Activated CD4-positive, alpha-beta T cell treated with anti-CD3 and anti-CD28 coated beads, Interleukin-2, Interleukin-6, amounts not matched to agents 100 ng/mL and 50 ng/mL, durations not matched to agents 16 hours and 8 hours (primary cell): ENCODE results near the gene CFB.
"Not testable (repeated sequence)": the region's sequence is repeated elsewhere in the genome, so short reads cannot be mapped to it uniquely, and the experiment has no call there.

Experiments
- DNase-seq: peaks from one replicate; pipeline ENCODE4 v3.0.0-alpha.2; 2020

CFB gene

GRCh38 chr6:31971993-31972708 lies 26.3 kb downstream of the CFB start, which contains the start of gene DXO:
TSS of gene DXO (minus strand) at chr6:31972138. CDS start at chr6:31971675, 463 bp downstream.
- peak; percentile 98 for DNase-seq

- DNase-seq = peak; percentile 35
These were observed 26.9 kb downstream of the CFB start for GRCh38 chr6:31972709-31973350.

GRCh38 chr6:31976065-31976464 lies 30.2 kb downstream of the CFB start:
- DNase-seq = not testable (repeated sequence)

GRCh38 chr6:31977816-31978431 lies 32.0 kb downstream of the CFB start:
- no peak for DNase-seq

GRCh38 chr6:31978831-31979230 lies 32.9 kb downstream of the CFB start:
- no peak for DNase-seq

GRCh38 chr6:31979238-31979898 lies 33.5 kb downstream of the CFB start:
- DNase-seq = no peak

GRCh38 chr6:31980195-31980876 lies 34.4 kb downstream of the CFB start:
- not testable (repeated sequence) for DNase-seq

GRCh38 chr6:31980998-31981397 lies 35.1 kb downstream of the CFB start:
- DNase-seq = not testable (repeated sequence)

- not testable (repeated sequence) for DNase-seq
These were observed 35.8 kb downstream of the CFB start, which contains the start of gene C4A for GRCh38 chr6:31981744-31982143. TSS of gene C4A (plus strand) at chr6:31982057. CDS start at chr6:31982108, 51 bp downstream.

GRCh38 chr6:31989363-31989762 lies 43.5 kb downstream of the CFB start:
- not testable (repeated sequence) for DNase-seq

GRCh38 chr6:31994421-31994820 lies 48.5 kb downstream of the CFB start:
- not testable (repeated sequence) for DNase-seq

- not testable (repeated sequence) for DNase-seq
These were observed 50.5 kb downstream of the CFB start for GRCh38 chr6:31996385-31996784.
